CMK (cell line): ENCODE data around the gene NKG7.
"Not testable (repeated sequence)": the region's sequence is repeated elsewhere in the genome, so short reads cannot be mapped to it uniquely, and the experiment has no call there.

ENCODE experiments used
- DNase-seq: peaks from one replicate; pipeline ENCODE4 v3.0.0-alpha.2; 2010; ENCODE audit warnings: low read depth

The NKG7 gene

GRCh38 chr19:51372649-51373504, at the start of gene NKG7:
Gene NKG7 (minus strand): TSS chr19:51372654. CDS start chr19:51372535, 119 bp downstream.
- DNase-seq = peak; percentile 92

- peak; percentile 79 for DNase-seq
Measured at GRCh38 chr19:51422053-51422448, 49.6 kb upstream of the NKG7 start.

- DNase-seq = no peak
Measured at GRCh38 chr19:51421229-51422052, 49.0 kb upstream of the NKG7 start.

GRCh38 chr19:51420511-51420910, 48.1 kb upstream of the NKG7 start:
- DNase-seq = not testable (repeated sequence)

GRCh38 chr19:51418707-51419106, 46.3 kb upstream of the NKG7 start:
- DNase-seq = no peak

- DNase-seq = no peak
Measured at GRCh38 chr19:51417810-51418157, 45.3 kb upstream of the NKG7 start.

- peak; percentile 79 for DNase-seq
Measured at GRCh38 chr19:51417107-51417809, 44.8 kb upstream of the NKG7 start, which contains the start of gene SIGLEC10. Gene SIGLEC10 (minus strand): TSS chr19:51417642. CDS start chr19:51417581, 61 bp downstream.

GRCh38 chr19:51416422-51416821, 44.0 kb upstream of the NKG7 start:
- not testable (repeated sequence) for DNase-seq

GRCh38 chr19:51415187-51415586, 42.7 kb upstream of the NKG7 start:
- DNase-seq = no peak

- no peak for DNase-seq
Measured at GRCh38 chr19:51410950-51411748, 38.7 kb upstream of the NKG7 start.

GRCh38 chr19:51407511-51408131, 35.2 kb upstream of the NKG7 start:
- no peak for DNase-seq

- DNase-seq = no peak
Measured at GRCh38 chr19:51402117-51402516, 29.7 kb upstream of the NKG7 start.

- DNase-seq = not testable (repeated sequence)
Measured at GRCh38 chr19:51399936-51400335, 27.5 kb upstream of the NKG7 start.

- DNase-seq = no peak
Measured at GRCh38 chr19:51399231-51399630, 26.8 kb upstream of the NKG7 start.

- DNase-seq = no peak
Measured at GRCh38 chr19:51398096-51398704, 25.7 kb upstream of the NKG7 start.

GRCh38 chr19:51397453-51397852, 25.0 kb upstream of the NKG7 start:
- DNase-seq = not testable (repeated sequence)

GRCh38 chr19:51396175-51396574, 23.7 kb upstream of the NKG7 start:
- DNase-seq = no peak

- DNase-seq = peak; percentile 99
Measured at GRCh38 chr19:51394050-51394836, 21.8 kb upstream of the NKG7 start.

GRCh38 chr19:51392701-51393100, 20.2 kb upstream of the NKG7 start:
- no peak for DNase-seq
